Panc1 (cell line): ENCODE data around the gene SF3A2. TPM values are rescaled to one million over a fixed set of nuclear protein-coding genes. Genes with fewer than 3 reads are reported as not detected.
A peak's percentile ranks its signal among the peaks of the same experiment; 100 is the strongest.

Experiments
- ATAC-seq: fragments of 200-7000 bp; cut with Tn5 transposase; 2 replicates; pipeline ENCODE4 v1.9.1; 2020; ENCODE audit warnings: mild to moderate bottlenecking, moderate library complexity
- BruUV-seq: library from RNA; stranded (reverse); fragments of 400-500 nt; replicated peaks from 2 replicates; lab custom pipeline; 2021; lab: Mats Ljungman, UMichigan
- CTCF ChIA-PET: fragments of 300-600 bp; sonication (Branson Sonifier 250); formaldehyde crosslinking; loops from one replicate; lab custom pipeline; 2022; ENCODE audit warnings: antibody characterized with exemption; lab: Charles Lee
- POLR2A ChIA-PET: fragments of 300-600 bp; sonication (Branson Sonifier 250); formaldehyde crosslinking; loops from one replicate; lab custom pipeline; 2022; ENCODE audit warnings: antibody characterized with exemption; lab: Charles Lee
- DNase-seq: peaks from one replicate; pipeline ENCODE4 v3.0.0-alpha.2; 2010; ENCODE audit warnings: low read depth, low spot score
- H3K27ac ChIP-seq: 2 replicates; pipeline ENCODE4 v1.5.1; 2011; ENCODE audit warnings: mild to moderate bottlenecking, low read length, inconsistent platforms
- H3K27me3 ChIP-seq: fragments of 200-500 bp; sonication (Bioruptor generic); 2 replicates; pipeline ENCODE4 v1.6.0; 2014; ENCODE audit warnings: low read length, inconsistent platforms; ENCODE audit not compliant: control insufficient read depth, insufficient read depth
- H3K36me3 ChIP-seq: fragments of 200-500 bp; sonication (Bioruptor generic); 2 replicates; pipeline ENCODE4 v1.5.1; 2014; ENCODE audit warnings: inconsistent platforms, mild to moderate bottlenecking, low read length, moderate library complexity; ENCODE audit not compliant: control insufficient read depth, insufficient read depth
- H3K4me1 ChIP-seq: 2 replicates; pipeline ENCODE4 v1.5.1; 2011; ENCODE audit warnings: inconsistent platforms, mild to moderate bottlenecking, low read length, moderate library complexity; ENCODE audit not compliant: control insufficient read depth, insufficient read depth
- H3K4me3 ChIP-seq, 2 experiments: 2 replicates each; pipeline ENCODE4 v1.5.1; 2011 to 2012; ENCODE audit warnings: low read depth in 2 of 2, low read length in 2 of 2, mild to moderate bottlenecking in 2 of 2, inconsistent platforms in 1 of 2, moderate library complexity in 1 of 2
- H3K9me3 ChIP-seq: fragments of 200-500 bp; sonication (Bioruptor generic); 2 replicates; pipeline ENCODE4 v1.5.1; 2014; ENCODE audit warnings: low read depth, mild to moderate bottlenecking, inconsistent platforms, low read length, moderate library complexity; ENCODE audit not compliant: control insufficient read depth, insufficient read depth
- POLR2AphosphoS5 ChIP-seq: IDR thresholded peaks from 2 replicates; pipeline ENCODE4 v1.6.1; 2012; ENCODE audit warnings: mild to moderate bottlenecking, low read depth, low read length, moderate library complexity
- SIN3A ChIP-seq: IDR thresholded peaks from 2 replicates; pipeline ENCODE4 v1.6.1; 2012; ENCODE audit warnings: low read depth, mild to moderate bottlenecking, low read length, moderate library complexity, borderline replicate concordance; ENCODE audit not compliant: insufficient read depth
- TCF7L2 ChIP-seq: IDR thresholded peaks from 2 replicates; pipeline ENCODE4 v1.6.1; 2011; ENCODE audit warnings: mild to moderate bottlenecking, low read depth, low read length, inconsistent platforms
- in situ Hi-C: cut with HindIII; loops from 2 replicates; pipeline ENCODE4 v1.10.0; 2016; ENCODE audit warnings: low sequenced_read_pairs, low pct_unique_long_range_greater_than_20kb
- intact Hi-C: fragments of 100-400 bp; cut with micrococcal nuclease; formaldehyde crosslinking; loops from one replicate; pipeline ENCODE4 v1.10.0; 2022; ENCODE audit not compliant: unreplicated experiment
- total RNA-seq: library from RNA; stranded (reverse); gene quantifications from one replicate; pipeline ENCODE4 v1.2.1, GENCODE V29; 2021; ENCODE audit not compliant: unreplicated experiment
- TF ChIP-seq, protein P1 (sequence below): fragments of 450-650 bp; IDR thresholded peaks from 2 replicates; pipeline ENCODE4 v1.5.1; 2017; ENCODE audit warnings: mild to moderate bottlenecking
- TF ChIP-seq, protein P2 (sequence below), 2 experiments: IDR thresholded peaks; 2 replicates each; pipeline ENCODE4 v1.6.1; 2011 to 2012; ENCODE audit warnings: low read depth in 2 of 2, control low read depth in 1 of 2, low read length in 1 of 2, mild to moderate bottlenecking in 1 of 2, moderate library complexity in 1 of 2; ENCODE audit not compliant: insufficient read depth in 1 of 2

SF3A2 gene
- total RNA-seq, 1 experiment from 2014 or later: 103 TPM

DNA sequence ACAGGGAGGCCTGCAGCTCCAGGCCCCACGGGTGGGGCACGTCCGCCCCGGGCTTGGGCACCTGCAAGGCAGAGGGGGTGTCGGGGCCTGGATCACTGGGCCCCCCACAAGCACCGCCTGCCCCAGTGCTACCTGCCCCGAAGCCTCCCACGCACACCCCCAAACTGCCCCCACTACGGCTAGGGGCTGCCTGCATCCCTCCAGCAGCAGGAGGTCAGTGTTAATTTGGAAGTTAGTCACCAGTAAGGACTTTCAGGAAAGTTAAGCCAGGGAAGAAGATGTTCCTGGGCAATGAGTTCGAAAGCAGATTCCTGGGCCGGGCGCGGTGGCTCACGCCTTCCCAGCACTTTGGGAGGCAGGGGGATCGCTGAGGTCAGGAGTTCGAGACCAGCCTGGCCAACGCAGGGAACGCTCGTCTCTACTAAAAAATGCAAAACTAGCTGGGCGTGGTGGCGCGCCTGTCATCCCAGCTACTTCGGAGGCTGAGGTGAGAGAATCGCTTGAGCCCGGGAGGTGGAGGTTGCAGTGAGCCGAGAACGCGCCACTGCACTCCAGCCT lies 39.9 kb downstream of the SF3A2 start:
- BruUV-seq: no TSS peak
- Histone ChIP-seq H3K27me3 (no peaks in the 10 kb centered on the region), H3K4me3 (no peak overlapping the region), H3K27ac (no peak overlapping the region), H3K36me3 (no peaks in the 10 kb centered on the region), H3K9me3 (no peaks in the 10 kb centered on the region), H3K4me1 (peaks cover 4% of the 10 kb centered on the region; the same call in 1 of the 2 replicates)
- in situ Hi-C loops: no loop called here
- ChIA-PET POLR2A (no interaction called here), CTCF (interaction anchor here (0.6 kb wide), 1 partner anchor 113 kb away, joined by 6 read pairs; no protein-coding TSS in a partner anchor)
- DNase-seq (no peak), ATAC-seq (no peak)
- intact Hi-C loops: no loop called here
- TF ChIP-seq, protein P1, sequence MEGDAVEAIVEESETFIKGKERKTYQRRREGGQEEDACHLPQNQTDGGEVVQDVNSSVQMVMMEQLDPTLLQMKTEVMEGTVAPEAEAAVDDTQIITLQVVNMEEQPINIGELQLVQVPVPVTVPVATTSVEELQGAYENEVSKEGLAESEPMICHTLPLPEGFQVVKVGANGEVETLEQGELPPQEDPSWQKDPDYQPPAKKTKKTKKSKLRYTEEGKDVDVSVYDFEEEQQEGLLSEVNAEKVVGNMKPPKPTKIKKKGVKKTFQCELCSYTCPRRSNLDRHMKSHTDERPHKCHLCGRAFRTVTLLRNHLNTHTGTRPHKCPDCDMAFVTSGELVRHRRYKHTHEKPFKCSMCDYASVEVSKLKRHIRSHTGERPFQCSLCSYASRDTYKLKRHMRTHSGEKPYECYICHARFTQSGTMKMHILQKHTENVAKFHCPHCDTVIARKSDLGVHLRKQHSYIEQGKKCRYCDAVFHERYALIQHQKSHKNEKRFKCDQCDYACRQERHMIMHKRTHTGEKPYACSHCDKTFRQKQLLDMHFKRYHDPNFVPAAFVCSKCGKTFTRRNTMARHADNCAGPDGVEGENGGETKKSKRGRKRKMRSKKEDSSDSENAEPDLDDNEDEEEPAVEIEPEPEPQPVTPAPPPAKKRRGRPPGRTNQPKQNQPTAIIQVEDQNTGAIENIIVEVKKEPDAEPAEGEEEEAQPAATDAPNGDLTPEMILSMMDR: no peak
- TF ChIP-seq TCF7L2 (no peak), POLR2AphosphoS5 (no peak)

DNA sequence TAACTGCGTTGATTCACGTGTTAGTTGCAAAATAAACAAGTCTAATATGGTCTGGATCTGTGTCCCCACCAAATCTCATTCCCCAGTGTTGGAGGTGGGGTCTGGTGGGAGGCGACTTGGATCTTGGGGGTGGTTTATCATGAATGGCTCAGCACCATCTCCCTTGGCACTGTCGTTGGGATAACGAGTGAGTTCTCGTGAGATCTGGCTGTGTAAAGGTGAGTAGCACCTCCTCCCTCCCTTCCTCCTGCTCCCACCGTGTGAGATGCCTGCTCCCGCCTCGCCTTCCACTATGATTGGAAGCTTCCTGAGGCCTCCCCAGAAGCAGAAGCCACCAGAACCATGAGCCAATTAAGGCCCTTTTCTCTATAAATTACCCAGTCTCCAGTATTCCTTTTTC lies 40.5 kb downstream of the SF3A2 start:
- POLR2A ChIA-PET: no interaction called here
- TSS peak; percentile 56 for BruUV-seq
- CTCF ChIA-PET: interaction anchor here (0.6 kb wide), 1 partner anchor 112 kb away, joined by 6 read pairs; no protein-coding TSS in a partner anchor

More for the DNA sequence above, 40.5 kb downstream of the SF3A2 start:
- no peak overlapping the region for H3K27ac ChIP-seq
- DNase-seq (no peak), ATAC-seq (no peak)
- H3K9me3 ChIP-seq: no peaks in the 10 kb centered on the region
- H3K4me1 ChIP-seq: peaks cover 4% of the 10 kb centered on the region; the same call in 1 of the 2 replicates
- TF ChIP-seq, protein P1: no peak
- TF ChIP-seq TCF7L2: no peak
- TF ChIP-seq POLR2AphosphoS5: no peak
- TF ChIP-seq, protein P2, sequence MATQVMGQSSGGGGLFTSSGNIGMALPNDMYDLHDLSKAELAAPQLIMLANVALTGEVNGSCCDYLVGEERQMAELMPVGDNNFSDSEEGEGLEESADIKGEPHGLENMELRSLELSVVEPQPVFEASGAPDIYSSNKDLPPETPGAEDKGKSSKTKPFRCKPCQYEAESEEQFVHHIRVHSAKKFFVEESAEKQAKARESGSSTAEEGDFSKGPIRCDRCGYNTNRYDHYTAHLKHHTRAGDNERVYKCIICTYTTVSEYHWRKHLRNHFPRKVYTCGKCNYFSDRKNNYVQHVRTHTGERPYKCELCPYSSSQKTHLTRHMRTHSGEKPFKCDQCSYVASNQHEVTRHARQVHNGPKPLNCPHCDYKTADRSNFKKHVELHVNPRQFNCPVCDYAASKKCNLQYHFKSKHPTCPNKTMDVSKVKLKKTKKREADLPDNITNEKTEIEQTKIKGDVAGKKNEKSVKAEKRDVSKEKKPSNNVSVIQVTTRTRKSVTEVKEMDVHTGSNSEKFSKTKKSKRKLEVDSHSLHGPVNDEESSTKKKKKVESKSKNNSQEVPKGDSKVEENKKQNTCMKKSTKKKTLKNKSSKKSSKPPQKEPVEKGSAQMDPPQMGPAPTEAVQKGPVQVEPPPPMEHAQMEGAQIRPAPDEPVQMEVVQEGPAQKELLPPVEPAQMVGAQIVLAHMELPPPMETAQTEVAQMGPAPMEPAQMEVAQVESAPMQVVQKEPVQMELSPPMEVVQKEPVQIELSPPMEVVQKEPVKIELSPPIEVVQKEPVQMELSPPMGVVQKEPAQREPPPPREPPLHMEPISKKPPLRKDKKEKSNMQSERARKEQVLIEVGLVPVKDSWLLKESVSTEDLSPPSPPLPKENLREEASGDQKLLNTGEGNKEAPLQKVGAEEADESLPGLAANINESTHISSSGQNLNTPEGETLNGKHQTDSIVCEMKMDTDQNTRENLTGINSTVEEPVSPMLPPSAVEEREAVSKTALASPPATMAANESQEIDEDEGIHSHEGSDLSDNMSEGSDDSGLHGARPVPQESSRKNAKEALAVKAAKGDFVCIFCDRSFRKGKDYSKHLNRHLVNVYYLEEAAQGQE (IDR thresholded peaks at IDR 0.05; ENCODE audit: insufficient read depth in 1 of 2, low read depth in 2 of 2, low read length in 1 of 2): no peak
- TF ChIP-seq SIN3A: no peak
- in situ Hi-C loops (no loop called here), intact Hi-C loops (no loop called here)
- no peak overlapping the region for H3K4me3 ChIP-seq
- H3K27me3 ChIP-seq: no peaks in the 10 kb centered on the region
- H3K36me3 ChIP-seq: no peaks in the 10 kb centered on the region
